GM23338 (cell line): Measurements from ENCODE around the gene SDR39U1. TPM values are rescaled to one million over a fixed set of nuclear protein-coding genes. Genes with fewer than 3 reads are reported as not detected.

ENCODE experiments used
- ATAC-seq: fragments of 200-7000 bp; cut with Tn5 transposase; 3 replicates; pipeline ENCODE4 v1.9.1; 2020
- DNase-seq: peaks from one replicate; pipeline ENCODE4 v3.0.0-alpha.2; 2015; ENCODE audit warnings: low spot score
- H2AFZ ChIP-seq: fragments of 200-600 bp; sonication (generic); 2 replicates; pipeline ENCODE4 v1.8.0; 2016; ENCODE audit warnings: antibody characterized with exemption, mild to moderate bottlenecking, moderate library complexity
- H3F3A ChIP-seq: fragments of 200-600 bp; sonication (generic); replicated peaks from 2 replicates; pipeline ENCODE4 v1.8.0; 2017; ENCODE audit warnings: antibody characterized with exemption, mixed run types, low read depth
- H3K27ac ChIP-seq: fragments of 200-600 bp; sonication (generic); 2 replicates; pipeline ENCODE4 v1.6.1; 2016; ENCODE audit warnings: low read depth
- H3K27me3 ChIP-seq: fragments of 200-600 bp; sonication (generic); 2 replicates; pipeline ENCODE4 v1.8.0; 2016; ENCODE audit warnings: mild to moderate bottlenecking, mixed run types, moderate library complexity; ENCODE audit not compliant: insufficient read depth
- H3K36me3 ChIP-seq: fragments of 200-600 bp; sonication (generic); 2 replicates; pipeline ENCODE4 v1.8.0; 2016; ENCODE audit warnings: mild to moderate bottlenecking; ENCODE audit not compliant: insufficient read depth
- H3K4me1 ChIP-seq: fragments of 200-600 bp; sonication (generic); 2 replicates; pipeline ENCODE4 v1.8.0; 2016; ENCODE audit warnings: mild to moderate bottlenecking, moderate library complexity; ENCODE audit not compliant: insufficient read depth
- H3K4me2 ChIP-seq: fragments of 200-600 bp; sonication (generic); 2 replicates; pipeline ENCODE4 v1.7.1; 2017; ENCODE audit warnings: mixed run types
- H3K4me3 ChIP-seq: fragments of 200-600 bp; sonication (generic); 2 replicates; pipeline ENCODE4 v1.6.1; 2016; ENCODE audit warnings: mixed run types
- H3K79me2 ChIP-seq: fragments of 200-600 bp; sonication (generic); replicated peaks from 2 replicates; pipeline ENCODE4 v1.8.0; 2017; ENCODE audit warnings: mild to moderate bottlenecking; ENCODE audit not compliant: insufficient read depth
- H3K9me2 ChIP-seq: fragments of 200-600 bp; sonication (generic); 2 replicates; pipeline ENCODE4 v1.8.0; 2017; ENCODE audit not compliant: insufficient read depth
- H4K20me1 ChIP-seq: fragments of 200-600 bp; sonication (generic); replicated peaks from 2 replicates; pipeline ENCODE4 v1.8.0; 2017; ENCODE audit warnings: mild to moderate bottlenecking; ENCODE audit not compliant: insufficient read depth
- H3K27ac Mint-ChIP-seq: 2 replicates; pipeline ENCODE4 v1.8.0; 2020; ENCODE audit warnings: inconsistent platforms, mild to moderate bottlenecking, moderate library complexity, mixed read lengths
- H3K27me3 Mint-ChIP-seq: 3 replicates; pipeline ENCODE4 v1.8.0; 2022; ENCODE audit warnings: low read depth, mild to moderate bottlenecking, moderate library complexity, mixed read lengths, inconsistent platforms; ENCODE audit not compliant: insufficient read depth, poor library complexity
- H3K36me3 Mint-ChIP-seq: 3 replicates; pipeline ENCODE4 v1.8.0; 2021; ENCODE audit warnings: low read depth, mild to moderate bottlenecking, inconsistent platforms, moderate library complexity, mixed read lengths
- H3K4me1 Mint-ChIP-seq: 3 replicates; pipeline ENCODE4 v1.8.0; 2020; ENCODE audit warnings: mild to moderate bottlenecking, inconsistent platforms, mixed read lengths
- H3K4me3 Mint-ChIP-seq: 3 replicates; pipeline ENCODE4 v1.8.0; 2021; ENCODE audit warnings: moderate library complexity, mild to moderate bottlenecking, inconsistent platforms, mixed read lengths
- H3K9me3 Mint-ChIP-seq: 3 replicates; pipeline ENCODE4 v1.8.0; 2020; ENCODE audit warnings: moderate library complexity, mild to moderate bottlenecking, inconsistent platforms, mixed read lengths
- CREB1 ChIP-seq: fragments of 250-450 bp; sonication (Bioruptor Pico); IDR thresholded peaks from 2 replicates; pipeline ENCODE4 v1.5.0; 2020; ENCODE audit warnings: low read depth, mild to moderate bottlenecking, moderate library complexity
- CTCF ChIP-seq, 2 experiments: fragments of 200-600 bp in 1 of 2; sonication (generic) in 1 of 2; conservative IDR thresholded peaks; 2 replicates each; pipeline versions ENCODE4 v1.5.1 to v1.6.1; 2016 to 2017; ENCODE audit warnings: antibody characterized with exemption in 2 of 2, low read depth in 2 of 2, mild to moderate bottlenecking in 2 of 2, moderate library complexity in 1 of 2
- EZH2 ChIP-seq: fragments of 200-600 bp; sonication (generic); IDR thresholded peaks from one replicate; pipeline ENCODE4 v1.8.0; 2017; ENCODE audit warnings: antibody characterized with exemption, mild to moderate bottlenecking, low read depth; ENCODE audit not compliant: unreplicated experiment
- EZH2phosphoT487 ChIP-seq: fragments of 200-600 bp; sonication (generic); IDR thresholded peaks from one replicate; pipeline ENCODE4 v1.8.1; 2018; ENCODE audit warnings: antibody characterized with exemption; ENCODE audit not compliant: unreplicated experiment
- NANOG ChIP-seq: IDR thresholded peaks from 2 replicates; pipeline ENCODE4 v1.6.1; 2016; ENCODE audit warnings: antibody characterized with exemption, borderline replicate concordance
- POLR2AphosphoS5 ChIP-seq: IDR thresholded peaks from 2 replicates; pipeline ENCODE4 v1.6.1; 2016; ENCODE audit warnings: antibody characterized with exemption, low read depth
- ZNF114 ChIP-seq: fragments of 250-450 bp; sonication (Bioruptor Pico); IDR thresholded peaks from 2 replicates; pipeline ENCODE4 v1.5.0; 2020; ENCODE audit warnings: mild to moderate bottlenecking, moderate library complexity
- ZNF462 ChIP-seq: fragments of 250-450 bp; sonication (Bioruptor Pico); IDR thresholded peaks from 2 replicates; pipeline ENCODE4 v1.5.0; 2020; ENCODE audit warnings: mild to moderate bottlenecking, moderate library complexity
- polyA plus RNA-seq: library from polyadenylated mRNA; unstranded; fragments of >200 nt; fragmentation: Nextera tagmentation; extraction: Ambion mirVana; gene quantifications from 2 replicates; pipeline ENCODE4 v1.2.1, GENCODE V29; 2016
- total RNA-seq: library from RNA; depleted of rRNA; stranded (reverse); fragments of >200 nt; shearing (Covaris generic); gene quantifications from 2 replicates; pipeline ENCODE4 v1.2.3, GENCODE V29; 2014

SDR39U1 gene
- total and polyA plus RNA-seq, 2 experiments from 2014 or later: 22.9 to 66.5 TPM

DNA sequence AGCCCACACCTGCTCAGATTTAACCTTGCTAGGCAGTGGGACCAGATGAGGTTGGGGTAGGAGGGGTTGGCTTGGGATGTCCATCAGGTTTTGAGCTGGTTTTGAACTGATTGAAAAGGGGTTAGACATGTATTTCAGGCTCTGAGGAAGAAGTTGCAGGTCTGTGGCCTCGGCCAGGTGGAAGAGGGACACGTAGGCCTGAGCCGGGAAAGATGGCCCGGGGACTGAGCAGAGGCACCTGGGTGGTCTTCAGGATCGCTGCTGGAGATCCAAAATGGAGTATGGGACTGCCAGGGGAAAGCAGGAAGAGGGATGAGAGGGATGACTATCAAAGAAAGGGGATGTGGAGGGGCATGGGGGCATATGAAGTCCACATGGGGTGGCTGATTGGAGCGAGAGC is 36.2 kb downstream of the SDR39U1 start (continued):
- TF ChIP-seq ZNF462 (no peak), ZNF114 (CRISPR knock-in tag) (no peak), POLR2AphosphoS5 (no peak), EZH2phosphoT487 (no peak), EZH2 (no peak)

- H3K9me2 ChIP-seq: no peaks in the 10 kb centered on the region
- H3F3A ChIP-seq: no peaks in the 10 kb centered on the region
- H3K27ac ChIP-seq: no peak overlapping the region
- 0 out of 2 replicates have a peak, but pooled peaks cover 7% of the 10 kb centered on the region for H3K27me3 ChIP-seq
- Mint-ChIP-seq H3K9me3 (no peaks in the 10 kb centered on the region), H3K36me3 (no peaks in the 10 kb centered on the region), H3K4me3 (no peak overlapping the region), H3K27me3 (peaks cover 6% of the 10 kb centered on the region), H3K4me1 (peaks cover 38% of the 10 kb centered on the region), H3K27ac (no peak overlapping the region)
- H4K20me1 ChIP-seq: no peaks in the 10 kb centered on the region
- DNase-seq: no peak
- H3K79me2 ChIP-seq: no peaks in the 10 kb centered on the region
- no peak overlapping the region for H3K4me2 ChIP-seq
- no peak; the same call in 2 of the 3 replicates for ATAC-seq
- H2AFZ ChIP-seq: no peak overlapping the region
- H3K4me3 ChIP-seq: no peak overlapping the region
- H3K4me1 ChIP-seq: peaks cover 4% of the 10 kb centered on the region; the same call in 1 of the 2 replicates
- H3K36me3 ChIP-seq: no peaks in the 10 kb centered on the region
- TF ChIP-seq POLR2AphosphoS5 (no peak), NANOG (no peak), CREB1 (CRISPR knock-in tag) (no peak), ZNF462 (no peak), EZH2 (no peak), CTCF (conservative IDR thresholded peaks at IDR 0.05; ENCODE audit: low read depth in 2 of 2) (no peak)
Observed at GRCh38 chr14:24404814-24405213, 37.8 kb downstream of the SDR39U1 start.
